Measurements from ENCODE around the gene NUDT17. TPM values are rescaled to one million over a fixed set of nuclear protein-coding genes. Genes with fewer than 3 reads are reported as not detected.

NUDT17 gene
- total RNA-seq, 3 donors from 2014 or later (not counting 1 experiment from before 2014, with no cell fraction given) = 3.3 to 4.9 (median 3.4) TPM

- H3K27ac ChIP-seq (ENCODE audit: low read length) = no peak overlapping the region
- TF ChIP-seq CTCF (IDR thresholded peaks at IDR 0.05) = peak; percentile 72
Observed at GRCh38 chr1:145891587-145892485, 46.4 kb downstream of the NUDT17 start.

GRCh38 chr1:145892486-145893087 is 47.2 kb downstream of the NUDT17 start:
- no peaks in the 10 kb centered on the region for H3K36me3 Mint-ChIP-seq
- Histone ChIP-seq H3K4me1 (ENCODE audit: control insufficient read depth, insufficient read depth, low read length) (no peaks in the 10 kb centered on the region), H3K4me3 (ENCODE audit: low read length) (no peak overlapping the region), H3K27ac (ENCODE audit: low read length) (no peak overlapping the region), H3K36me3 (ENCODE audit: control insufficient read depth, insufficient read depth, low read length) (no peaks in the 10 kb centered on the region), H3K27me3 (ENCODE audit: control insufficient read depth, insufficient read depth, low read length) (no peaks in the 10 kb centered on the region), H3K9me3 (ENCODE audit: control insufficient read depth, insufficient read depth, low read length) (no peaks in the 10 kb centered on the region)
- H3K27ac Mint-ChIP-seq = no peak overlapping the region
- H3K4me1 Mint-ChIP-seq = no peaks in the 10 kb centered on the region
- intact Hi-C loops (cut with micrococcal nuclease) = no loop called here
- no peak overlapping the region for H3K4me3 Mint-ChIP-seq
- 96% methylated on average over 3 of the region's 3 CpGs for WGBS (ENCODE audit: insufficient coverage)
- TF ChIP-seq CTCF (IDR thresholded peaks at IDR 0.05) = no peak
- no peaks in the 10 kb centered on the region for H3K27me3 Mint-ChIP-seq (ENCODE audit: low read depth in 2 of 2)
- DNase-seq = no peak
- H3K9me3 Mint-ChIP-seq = no peaks in the 10 kb centered on the region
- no peak for ATAC-seq

More at GRCh38 chr1:145891587-145892485, 46.4 kb downstream of the NUDT17 start:
- intact Hi-C loops (cut with micrococcal nuclease) = no loop called here
- DNase-seq (peak; percentile 35 to 70), ATAC-seq (peak; percentile 63 to 76 (median 63))
- no peaks in the 10 kb centered on the region for H3K27me3 ChIP-seq (ENCODE audit: control insufficient read depth, insufficient read depth, low read length)
- no peak overlapping the region for H3K27ac Mint-ChIP-seq
- WGBS (ENCODE audit: insufficient coverage) = 11% methylated on average over 3 of the region's 6 CpGs
- no peaks in the 10 kb centered on the region for H3K27me3 Mint-ChIP-seq (ENCODE audit: low read depth in 2 of 2)
- H3K9me3 Mint-ChIP-seq = no peaks in the 10 kb centered on the region
- H3K4me1 Mint-ChIP-seq = no peaks in the 10 kb centered on the region
- no peaks in the 10 kb centered on the region for H3K4me1 ChIP-seq (ENCODE audit: control insufficient read depth, insufficient read depth, low read length)
- H3K9me3 ChIP-seq (ENCODE audit: control insufficient read depth, insufficient read depth, low read length) = no peaks in the 10 kb centered on the region
- no peaks in the 10 kb centered on the region for H3K36me3 Mint-ChIP-seq
- no peaks in the 10 kb centered on the region for H3K36me3 ChIP-seq (ENCODE audit: control insufficient read depth, insufficient read depth, low read length)
- no peak overlapping the region for H3K4me3 Mint-ChIP-seq
- H3K4me3 ChIP-seq (ENCODE audit: low read length) = no peak overlapping the region

- DNase-seq (no peak), ATAC-seq (no peak)
- Mint-ChIP-seq H3K9me3 (no peaks in the 10 kb centered on the region), H3K4me1 (no peaks in the 10 kb centered on the region), H3K27ac (no peak overlapping the region), H3K4me3 (no peak overlapping the region), H3K27me3 (ENCODE audit: low read depth in 2 of 2) (no peaks in the 10 kb centered on the region), H3K36me3 (no peaks in the 10 kb centered on the region)
- Histone ChIP-seq H3K4me3 (ENCODE audit: low read length) (no peak overlapping the region), H3K36me3 (ENCODE audit: control insufficient read depth, insufficient read depth, low read length) (no peaks in the 10 kb centered on the region), H3K27ac (ENCODE audit: low read length) (no peak overlapping the region), H3K27me3 (ENCODE audit: control insufficient read depth, insufficient read depth, low read length) (no peaks in the 10 kb centered on the region), H3K9me3 (ENCODE audit: control insufficient read depth, insufficient read depth, low read length) (no peaks in the 10 kb centered on the region), H3K4me1 (ENCODE audit: control insufficient read depth, insufficient read depth, low read length) (no peaks in the 10 kb centered on the region)
- intact Hi-C loops (cut with micrococcal nuclease) = no loop called here
- TF ChIP-seq CTCF (IDR thresholded peaks at IDR 0.05) = no peak
- 89% methylated on average over 7 of the region's 7 CpGs for WGBS (ENCODE audit: insufficient coverage)
Observed at GRCh38 chr1:145893306-145894055, 48.1 kb downstream of the NUDT17 start.
